ENCODE results near the gene ZNF678.

DNA sequence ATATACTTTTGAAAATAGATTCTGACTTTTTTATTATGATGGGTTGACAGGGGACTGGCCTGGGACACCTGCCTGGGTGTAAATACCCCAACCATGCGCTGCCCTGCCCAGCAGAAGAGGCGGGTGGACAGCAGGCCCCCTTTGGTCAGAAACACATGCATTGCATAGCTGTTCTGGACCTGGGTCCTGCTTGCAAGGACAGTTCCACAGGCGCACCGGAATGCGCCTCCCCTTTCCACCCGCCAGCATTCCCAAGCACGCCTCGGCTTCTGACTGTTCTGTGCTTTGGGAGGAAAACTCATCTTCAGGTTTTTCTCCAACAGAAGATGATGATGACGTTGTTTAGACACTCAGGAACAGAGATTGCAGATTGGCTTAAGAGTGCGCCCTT is 428 bp upstream of the ZNF678 start:
- TF ChIP-seq, protein P1, sequence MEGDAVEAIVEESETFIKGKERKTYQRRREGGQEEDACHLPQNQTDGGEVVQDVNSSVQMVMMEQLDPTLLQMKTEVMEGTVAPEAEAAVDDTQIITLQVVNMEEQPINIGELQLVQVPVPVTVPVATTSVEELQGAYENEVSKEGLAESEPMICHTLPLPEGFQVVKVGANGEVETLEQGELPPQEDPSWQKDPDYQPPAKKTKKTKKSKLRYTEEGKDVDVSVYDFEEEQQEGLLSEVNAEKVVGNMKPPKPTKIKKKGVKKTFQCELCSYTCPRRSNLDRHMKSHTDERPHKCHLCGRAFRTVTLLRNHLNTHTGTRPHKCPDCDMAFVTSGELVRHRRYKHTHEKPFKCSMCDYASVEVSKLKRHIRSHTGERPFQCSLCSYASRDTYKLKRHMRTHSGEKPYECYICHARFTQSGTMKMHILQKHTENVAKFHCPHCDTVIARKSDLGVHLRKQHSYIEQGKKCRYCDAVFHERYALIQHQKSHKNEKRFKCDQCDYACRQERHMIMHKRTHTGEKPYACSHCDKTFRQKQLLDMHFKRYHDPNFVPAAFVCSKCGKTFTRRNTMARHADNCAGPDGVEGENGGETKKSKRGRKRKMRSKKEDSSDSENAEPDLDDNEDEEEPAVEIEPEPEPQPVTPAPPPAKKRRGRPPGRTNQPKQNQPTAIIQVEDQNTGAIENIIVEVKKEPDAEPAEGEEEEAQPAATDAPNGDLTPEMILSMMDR (IDR thresholded peaks at IDR 0.05): no peak
- no peak for TF ChIP-seq EZH2 (IDR thresholded peaks at IDR 0.05; ENCODE audit: borderline replicate concordance, insufficient read depth, low read depth, low read length, poor library complexity, severe bottlenecking)

Data from B cell (primary cell).